Lower leg skin (tissue), 4 donors: Measurements from ENCODE around the gene PRICKLE1. TPM values are rescaled to one million over a fixed set of nuclear protein-coding genes. Genes with fewer than 3 reads are reported as not detected.

Experiments
- DNase-seq, 2 donors: peaks; one replicate each; pipeline ENCODE4 v3.0.0-alpha.2; 2019; ENCODE audit warnings: low spot score in 2 of 2
- H3K4me3 ChIP-seq: fragments of 200-600 bp; sonication (generic); 2 replicates; pipeline ENCODE4 v1.5.1; 2017; ENCODE audit warnings: mild to moderate bottlenecking, low read depth; ENCODE audit not compliant: poor library complexity, severe bottlenecking
- POLR2A ChIP-seq, 2 donors: fragments of 450-650 bp; IDR thresholded peaks; one replicate each; pipeline ENCODE4 v1.6.1; 2016 to 2017; ENCODE audit warnings: antibody characterized with exemption in 2 of 2, mild to moderate bottlenecking in 1 of 2, moderate library complexity in 1 of 2
- whole genome bisulfite sequencing, 2 donors: methylation state at CpG; one replicate each; pipeline ENCODE4 v1.1.5; 2018; 5-methylcytosine and 5-hydroxymethylcytosine counted together
- intact Hi-C: fragments of 100-400 bp; cut with DNase I; formaldehyde crosslinking; loops from one replicate; pipeline ENCODE4 v1.15.0; 2023; ENCODE audit warnings: low total_unique reads
- total RNA-seq, 4 donors: library from RNA; depleted of rRNA; stranded (reverse); fragments of >200 nt; gene quantifications; one replicate each; pipeline ENCODE4 v1.1.0, GENCODE V29; 2016
- TF ChIP-seq, protein P1 (sequence below), 3 donors: fragments of 450-650 bp; IDR thresholded peaks; one replicate each; pipeline ENCODE4 v1.5.1; 2016; ENCODE audit warnings: antibody characterized with exemption in 3 of 3, mild to moderate bottlenecking in 3 of 3, moderate library complexity in 2 of 3

Gene PRICKLE1
- total RNA-seq, 4 donors from 2014 or later: 3.8 to 39.8 (median 14.4) TPM

DNA sequence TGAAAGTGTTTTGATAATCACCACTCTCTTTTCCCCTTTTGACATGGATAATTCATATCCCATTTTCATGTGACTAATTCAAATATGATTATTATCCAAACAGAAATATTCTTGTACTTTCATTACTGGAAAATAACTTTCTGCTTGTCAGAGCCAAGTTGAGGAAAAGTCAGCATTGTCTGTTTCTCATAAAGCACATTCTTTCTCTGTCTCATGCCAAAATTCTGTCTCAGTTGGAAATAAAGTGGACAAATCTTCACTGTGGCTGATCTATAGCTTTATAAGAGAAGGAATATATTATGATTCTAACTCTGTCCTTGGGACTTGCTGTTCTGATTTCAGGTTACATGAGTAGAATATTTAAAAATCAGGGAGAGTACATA, 22.7 kb upstream of the PRICKLE1 start:
- H3K4me3 ChIP-seq: no peak overlapping the region
- no peak for DNase-seq
- intact Hi-C loops: no loop called here
- TF ChIP-seq, protein P1, sequence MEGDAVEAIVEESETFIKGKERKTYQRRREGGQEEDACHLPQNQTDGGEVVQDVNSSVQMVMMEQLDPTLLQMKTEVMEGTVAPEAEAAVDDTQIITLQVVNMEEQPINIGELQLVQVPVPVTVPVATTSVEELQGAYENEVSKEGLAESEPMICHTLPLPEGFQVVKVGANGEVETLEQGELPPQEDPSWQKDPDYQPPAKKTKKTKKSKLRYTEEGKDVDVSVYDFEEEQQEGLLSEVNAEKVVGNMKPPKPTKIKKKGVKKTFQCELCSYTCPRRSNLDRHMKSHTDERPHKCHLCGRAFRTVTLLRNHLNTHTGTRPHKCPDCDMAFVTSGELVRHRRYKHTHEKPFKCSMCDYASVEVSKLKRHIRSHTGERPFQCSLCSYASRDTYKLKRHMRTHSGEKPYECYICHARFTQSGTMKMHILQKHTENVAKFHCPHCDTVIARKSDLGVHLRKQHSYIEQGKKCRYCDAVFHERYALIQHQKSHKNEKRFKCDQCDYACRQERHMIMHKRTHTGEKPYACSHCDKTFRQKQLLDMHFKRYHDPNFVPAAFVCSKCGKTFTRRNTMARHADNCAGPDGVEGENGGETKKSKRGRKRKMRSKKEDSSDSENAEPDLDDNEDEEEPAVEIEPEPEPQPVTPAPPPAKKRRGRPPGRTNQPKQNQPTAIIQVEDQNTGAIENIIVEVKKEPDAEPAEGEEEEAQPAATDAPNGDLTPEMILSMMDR (IDR thresholded peaks at IDR 0.05): no peak
- TF ChIP-seq POLR2A (IDR thresholded peaks at IDR 0.05): no peak

DNA sequence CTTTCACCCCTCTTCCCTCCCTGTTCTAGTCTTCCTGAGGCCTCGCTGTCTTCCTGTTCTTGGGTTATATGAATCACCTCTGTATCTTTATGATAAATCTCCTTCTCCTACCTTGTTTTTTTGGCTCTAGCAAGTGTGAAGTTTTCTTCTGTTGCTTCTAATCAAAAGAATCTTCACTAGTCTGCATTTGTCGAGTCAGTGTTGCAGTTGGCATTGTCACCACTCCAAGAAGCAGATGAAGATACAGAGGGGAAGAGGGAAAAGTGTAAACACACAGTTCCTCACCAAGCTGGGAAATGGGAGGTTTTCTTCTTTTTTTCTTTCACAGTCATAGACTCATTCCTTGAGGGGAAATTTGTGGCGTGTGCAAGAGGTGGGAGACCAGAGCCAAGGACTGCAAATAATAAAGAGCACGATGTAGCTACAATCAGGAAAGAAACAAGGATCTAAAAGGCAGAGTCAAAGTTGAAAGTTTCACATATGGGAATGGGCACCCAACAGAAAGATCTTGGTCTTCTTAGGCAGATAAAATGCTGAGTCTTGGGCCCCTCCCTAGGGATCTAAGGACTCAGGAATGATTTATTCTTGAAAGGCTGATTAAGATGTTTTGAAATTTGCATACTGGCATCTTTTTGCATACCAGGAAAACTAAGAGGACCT, 22.2 kb upstream of the PRICKLE1 start:
- TF ChIP-seq, protein P1 (IDR thresholded peaks at IDR 0.05): no peak
- TF ChIP-seq POLR2A (IDR thresholded peaks at IDR 0.05): no peak
- intact Hi-C loops: no loop called here
- no peak overlapping the region for H3K4me3 ChIP-seq
- DNase-seq: no peak
- 33 to 34% methylated on average over 4 of the region's 4 CpGs for WGBS, 2 donors

DNA sequence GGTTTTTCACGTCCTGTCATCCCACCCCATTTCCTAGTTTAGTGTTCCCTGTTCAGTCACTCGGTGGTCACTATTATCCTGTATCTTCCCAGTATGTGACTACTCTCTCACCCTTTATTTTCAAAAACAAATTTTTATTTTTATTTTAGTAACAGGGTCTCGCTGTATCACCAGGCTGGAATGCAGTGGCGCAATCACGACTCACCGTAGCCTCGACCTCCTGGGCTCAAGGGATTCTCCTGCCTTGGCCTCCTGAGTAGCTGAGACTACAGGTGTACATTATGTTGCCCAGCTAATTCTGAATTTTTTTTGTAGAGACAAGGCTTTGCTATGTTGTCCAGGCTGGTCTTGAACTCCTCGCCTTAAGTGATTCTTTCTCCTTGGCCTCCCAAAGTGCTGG, 20.1 kb upstream of the PRICKLE1 start:
- intact Hi-C loops: no loop called here
- TF ChIP-seq, protein P1 (IDR thresholded peaks at IDR 0.05): no peak
- no peak for TF ChIP-seq POLR2A (IDR thresholded peaks at IDR 0.05)
- no peak overlapping the region for H3K4me3 ChIP-seq
- WGBS, 2 donors: 86 to 88% methylated on average over 8 of the region's 8 CpGs
- no peak for DNase-seq

DNA sequence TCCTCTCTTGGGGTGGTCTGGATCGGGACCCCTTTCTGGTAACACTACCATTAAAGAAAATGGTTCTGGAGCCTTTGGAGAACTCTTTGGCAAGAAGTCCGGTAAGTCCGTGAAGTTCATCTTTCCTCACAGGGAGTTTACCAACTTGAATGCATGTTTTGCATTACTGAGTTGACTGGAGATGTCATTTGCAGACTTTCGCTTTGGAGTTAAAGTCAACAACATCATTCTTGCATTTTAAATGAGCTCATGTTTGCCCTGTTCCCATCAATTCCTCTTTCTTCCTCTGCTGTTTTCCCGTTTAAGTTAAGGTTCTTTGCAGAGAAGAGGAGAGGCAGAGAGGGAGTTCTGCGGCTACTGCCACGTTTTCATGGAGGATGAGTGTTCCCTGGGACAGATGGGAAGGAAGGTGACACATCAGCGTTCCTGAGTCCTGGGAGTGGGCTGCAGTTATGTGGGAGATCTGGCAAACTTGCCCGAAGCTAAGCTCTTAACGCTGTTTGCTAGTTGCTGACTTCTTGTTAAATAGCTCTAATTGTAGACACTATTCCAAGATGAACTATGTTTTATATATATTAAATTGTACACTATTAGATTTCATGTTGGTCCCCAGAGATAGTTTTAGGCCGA, 18.8 kb upstream of the PRICKLE1 start:
- no peak for DNase-seq
- 71 to 72% methylated on average over 11 of the region's 11 CpGs for WGBS, 2 donors
- no peak overlapping the region for H3K4me3 ChIP-seq
- intact Hi-C loops: no loop called here
- TF ChIP-seq, protein P1 (IDR thresholded peaks at IDR 0.05): no peak
- no peak for TF ChIP-seq POLR2A (IDR thresholded peaks at IDR 0.05)

DNA sequence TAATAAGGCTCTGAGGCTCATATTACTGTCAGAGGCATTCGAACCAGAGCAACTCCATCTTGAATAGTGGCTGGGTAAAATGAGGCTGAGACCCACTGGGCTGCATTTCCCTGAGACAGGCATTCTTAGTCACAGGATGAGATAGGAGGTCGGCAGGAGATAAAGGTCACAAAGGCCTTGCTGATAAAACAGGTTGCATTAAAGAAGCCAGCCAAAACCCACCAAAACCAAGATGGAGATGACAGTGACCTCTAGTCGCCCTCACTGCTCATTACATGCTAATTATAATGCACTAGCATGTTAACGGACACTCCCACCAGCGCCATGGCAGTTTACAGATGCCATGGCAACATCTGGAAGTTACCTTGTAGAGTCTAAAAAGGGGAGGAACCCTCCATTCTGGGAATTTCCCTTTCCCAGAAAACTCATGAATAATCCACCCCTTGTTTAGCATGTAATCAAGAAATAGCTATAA, 18.1 kb upstream of the PRICKLE1 start:
- DNase-seq: no peak
- 74 to 92% methylated on average over 4 to 5 of the region's 5 CpGs for WGBS, 2 donors
- TF ChIP-seq, protein P1 (IDR thresholded peaks at IDR 0.05): no peak
- TF ChIP-seq POLR2A (IDR thresholded peaks at IDR 0.05): no peak
- intact Hi-C loops: no loop called here
- no peak overlapping the region for H3K4me3 ChIP-seq
